ENCODE results near the gene ATMIN. TPM values are rescaled to one million over a fixed set of nuclear protein-coding genes. Genes with fewer than 3 reads are reported as not detected.

ATMIN gene
- total and polyA plus RNA-seq, 2 of the 13 experiments (the other 11 are each of a cell fraction or from before 2014, with no cell fraction given) = 34.6 to 60.4 TPM

DNA sequence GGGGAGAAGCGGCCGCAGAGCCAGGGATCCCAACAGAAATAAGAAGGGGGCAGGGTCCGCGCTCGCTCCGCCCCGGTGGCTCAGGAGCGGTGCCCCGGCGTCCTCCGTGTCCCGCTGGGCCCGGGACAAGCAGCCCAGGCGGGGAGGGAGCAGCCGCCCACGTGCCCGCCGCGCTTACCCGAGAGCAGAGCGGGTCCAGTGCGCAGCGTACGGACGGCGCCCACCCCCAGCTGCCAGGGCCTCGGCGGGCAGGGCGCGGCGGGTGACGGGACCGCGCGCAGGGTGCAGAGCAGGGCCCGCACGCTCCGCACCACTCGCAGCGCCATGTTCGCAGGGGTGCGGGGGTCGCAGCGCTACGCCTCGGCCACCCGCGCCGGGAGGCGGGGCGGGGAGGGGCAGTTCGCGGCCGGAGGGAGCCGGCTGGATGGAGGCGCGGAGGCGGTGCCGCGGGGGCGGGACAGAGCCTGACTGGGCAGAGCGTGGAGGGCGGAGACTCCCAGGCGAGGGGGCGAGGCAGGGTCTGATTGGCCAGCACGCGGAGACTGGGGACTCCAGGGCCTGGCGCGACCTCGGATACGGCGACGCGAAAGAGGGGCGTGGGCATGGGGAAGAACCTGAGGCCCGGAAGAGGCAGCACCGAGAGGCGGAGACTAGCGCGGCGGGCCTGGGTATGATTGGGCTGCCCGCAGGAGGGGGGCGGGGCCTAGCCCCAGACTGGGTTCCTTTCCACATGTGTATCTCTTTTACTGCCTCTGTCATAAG, 60.5 kb downstream of the ATMIN start, which contains the start of gene GCSH (continued):
- TF ChIP-seq ZNF749 (CRISPR knock-in tag; IDR thresholded peaks at IDR 0.05; ENCODE audit: borderline replicate concordance) (peak; percentile 98), ZNF746 (CRISPR knock-in tag; IDR thresholded peaks at IDR 0.05) (peak; percentile 18; the same call in 1 of the 2 replicates), TBP (CRISPR knock-in tag; IDR thresholded peaks at IDR 0.05) (no peak), RBFOX2 (IDR thresholded peaks at IDR 0.05; ENCODE audit: low read depth, low read length) (peak; percentile 93), ZNF33A (CRISPR knock-in tag; IDR thresholded peaks at IDR 0.05; ENCODE audit: borderline replicate concordance) (no peak), ZNF232 (CRISPR knock-in tag; IDR thresholded peaks at IDR 0.05; ENCODE audit: borderline replicate concordance) (peak; percentile 26; the same call in 1 of the 2 replicates), SNRNP70 (IDR thresholded peaks at IDR 0.05; ENCODE audit: low read depth, low read length) (no peak), NFATC3 (CRISPR knock-in tag; IDR thresholded peaks at IDR 0.05) (no peak), MAX (IDR thresholded peaks at IDR 0.05) (peak; percentile 97), PHF21A (CRISPR knock-in tag; IDR thresholded peaks at IDR 0.05) (peak; percentile 75), IKZF1 (IDR thresholded peaks at IDR 0.05) (no peak), TRIM22 (IDR thresholded peaks at IDR 0.05) (no peak), ZNF547 (CRISPR knock-in tag; IDR thresholded peaks at IDR 0.05) (no peak), ZNF598 (CRISPR knock-in tag; IDR thresholded peaks at IDR 0.05; ENCODE audit: borderline replicate concordance) (no peak), SOX5 (CRISPR knock-in tag; IDR thresholded peaks at IDR 0.05; ENCODE audit: borderline replicate concordance) (no peak), SALL2 (CRISPR knock-in tag; IDR thresholded peaks at IDR 0.05) (peak; percentile 86)
- TF ChIP-seq, protein P1, sequence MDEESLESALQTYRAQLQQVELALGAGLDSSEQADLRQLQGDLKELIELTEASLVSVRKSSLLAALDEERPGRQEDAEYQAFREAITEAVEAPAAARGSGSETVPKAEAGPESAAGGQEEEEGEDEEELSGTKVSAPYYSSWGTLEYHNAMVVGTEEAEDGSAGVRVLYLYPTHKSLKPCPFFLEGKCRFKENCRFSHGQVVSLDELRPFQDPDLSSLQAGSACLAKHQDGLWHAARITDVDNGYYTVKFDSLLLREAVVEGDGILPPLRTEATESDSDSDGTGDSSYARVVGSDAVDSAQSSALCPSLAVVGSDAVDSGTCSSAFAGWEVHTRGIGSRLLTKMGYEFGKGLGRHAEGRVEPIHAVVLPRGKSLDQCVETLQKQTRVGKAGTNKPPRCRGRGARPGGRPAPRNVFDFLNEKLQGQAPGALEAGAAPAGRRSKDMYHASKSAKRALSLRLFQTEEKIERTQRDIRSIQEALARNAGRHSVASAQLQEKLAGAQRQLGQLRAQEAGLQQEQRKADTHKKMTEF (CRISPR knock-in tag; IDR thresholded peaks at IDR 0.05) = peak; percentile 53
- TF ChIP-seq, protein P2, sequence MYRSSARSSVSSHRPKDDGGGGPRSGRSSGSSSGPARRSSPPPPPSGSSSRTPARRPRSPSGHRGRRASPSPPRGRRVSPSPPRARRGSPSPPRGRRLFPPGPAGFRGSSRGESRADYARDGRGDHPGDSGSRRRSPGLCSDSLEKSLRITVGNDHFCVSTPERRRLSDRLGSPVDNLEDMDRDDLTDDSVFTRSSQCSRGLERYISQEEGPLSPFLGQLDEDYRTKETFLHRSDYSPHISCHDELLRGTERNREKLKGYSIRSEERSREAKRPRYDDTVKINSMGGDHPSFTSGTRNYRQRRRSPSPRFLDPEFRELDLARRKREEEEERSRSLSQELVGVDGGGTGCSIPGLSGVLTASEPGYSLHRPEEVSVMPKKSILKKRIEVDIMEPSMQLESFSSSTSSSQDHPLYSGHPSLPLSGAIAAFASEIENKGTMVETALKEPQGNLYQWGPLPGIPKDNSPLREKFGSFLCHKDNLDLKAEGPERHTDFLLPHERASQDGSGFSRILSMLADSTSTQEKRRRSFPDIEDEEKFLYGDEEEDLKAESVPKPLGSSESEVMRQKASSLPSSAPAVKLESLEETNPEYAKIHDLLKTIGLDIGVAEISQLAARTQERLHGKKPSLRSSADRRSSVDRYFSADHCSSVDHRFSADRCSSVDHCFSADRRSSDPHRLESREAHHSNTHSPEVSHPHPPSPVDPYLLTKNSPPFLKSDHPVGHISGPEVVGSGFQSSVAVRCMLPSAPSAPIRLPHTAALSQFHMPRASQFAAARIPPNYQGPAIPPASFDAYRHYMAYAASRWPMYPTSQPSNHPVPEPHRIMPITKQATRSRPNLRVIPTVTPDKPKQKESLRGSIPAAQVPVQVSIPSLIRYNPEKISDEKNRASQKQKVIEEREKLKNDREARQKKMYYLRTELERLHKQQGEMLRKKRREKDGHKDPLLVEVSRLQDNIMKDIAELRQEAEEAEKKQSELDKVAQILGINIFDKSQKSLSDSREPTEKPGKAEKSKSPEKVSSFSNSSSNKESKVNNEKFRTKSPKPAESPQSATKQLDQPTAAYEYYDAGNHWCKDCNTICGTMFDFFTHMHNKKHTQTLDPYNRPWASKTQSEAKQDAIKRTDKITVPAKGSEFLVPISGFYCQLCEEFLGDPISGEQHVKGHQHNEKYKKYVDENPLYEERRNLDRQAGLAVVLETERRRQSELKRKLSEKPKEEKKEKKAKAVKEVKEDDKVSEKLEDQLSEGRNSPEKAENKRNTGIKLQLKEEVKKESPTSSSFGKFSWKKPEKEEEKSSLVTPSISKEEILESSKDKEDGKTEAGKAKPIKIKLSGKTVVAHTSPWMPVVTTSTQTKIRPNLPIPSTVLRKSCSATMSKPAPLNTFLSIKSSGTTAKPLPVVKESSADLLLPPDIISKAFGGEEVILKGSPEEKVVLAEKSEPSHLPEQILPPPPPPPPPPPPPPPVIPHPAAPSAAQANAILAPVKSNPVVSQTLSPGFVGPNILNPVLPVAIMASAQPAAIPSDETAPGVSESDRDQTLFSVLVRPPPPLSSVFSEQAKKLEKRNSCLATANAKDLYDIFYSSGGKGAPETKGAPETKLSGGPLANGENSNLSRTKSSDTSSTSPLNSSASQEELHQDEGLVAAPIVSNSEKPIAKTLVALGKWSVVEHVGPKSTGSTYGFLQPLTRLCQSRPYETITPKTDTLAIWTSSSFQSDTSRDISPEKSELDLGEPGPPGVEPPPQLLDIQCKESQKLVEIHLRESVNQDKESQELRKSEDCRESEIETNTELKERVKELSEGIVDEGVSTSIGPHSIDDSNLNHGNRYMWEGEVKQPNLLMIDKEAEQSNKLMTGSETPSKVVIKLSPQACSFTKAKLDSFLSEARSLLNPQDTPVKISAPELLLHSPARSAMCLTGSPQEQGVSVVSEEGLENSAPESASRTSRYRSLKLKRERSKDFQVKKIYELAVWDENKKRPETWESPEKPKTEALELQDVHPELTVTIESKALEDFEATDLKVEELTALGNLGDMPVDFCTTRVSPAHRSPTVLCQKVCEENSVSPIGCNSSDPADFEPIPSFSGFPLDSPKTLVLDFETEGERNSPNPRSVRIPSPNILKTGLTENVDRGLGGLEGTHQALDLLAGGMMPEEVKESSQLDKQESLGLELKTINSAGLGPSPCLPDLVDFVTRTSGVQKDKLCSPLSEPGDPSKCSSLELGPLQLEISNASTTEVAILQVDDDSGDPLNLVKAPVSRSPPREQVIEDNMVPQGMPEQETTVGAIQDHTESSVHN (CRISPR knock-in tag; IDR thresholded peaks at IDR 0.05) = peak; percentile 84; the same call in 1 of the 2 replicates
- TF ChIP-seq, protein P3, sequence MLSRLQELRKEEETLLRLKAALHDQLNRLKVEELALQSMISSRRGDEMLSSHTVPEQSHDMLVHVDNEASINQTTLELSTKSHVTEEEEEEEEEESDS (CRISPR knock-in tag; IDR thresholded peaks at IDR 0.05; ENCODE audit: borderline replicate concordance) = no peak
